Astrocyte of the spinal cord (primary cell): ENCODE data around the gene PSMB4.
"Not testable (repeated sequence)": the region's sequence is repeated elsewhere in the genome, so short reads cannot be mapped to it uniquely, and the experiment has no call there.

Experiments
- DNase-seq: peaks from one replicate; pipeline ENCODE4 v3.0.0; 2011; ENCODE audit warnings: low read depth, low spot score
- H3K4me3 ChIP-seq: 2 replicates; pipeline ENCODE4 v1.5.1; 2011; ENCODE audit warnings: low read depth, mild to moderate bottlenecking, low read length, moderate library complexity
- CTCF ChIP-seq: IDR thresholded peaks from 2 replicates; pipeline ENCODE4 v1.5.1; 2012; ENCODE audit warnings: low read depth, mild to moderate bottlenecking, low read length, inconsistent platforms
- in situ Hi-C: cut with HindIII; loops from 2 replicates; pipeline ENCODE4 v1.10.0; 2017; ENCODE audit warnings: low sequenced_read_pairs

The PSMB4 gene

GRCh38 chr1:151391079-151391563, 8.3 kb upstream of the PSMB4 start:
- TF ChIP-seq CTCF: no peak
- H3K4me3 ChIP-seq: no peak overlapping the region
- in situ Hi-C loops: no loop called here
- DNase-seq: no peak

- TF ChIP-seq CTCF: no peak
- H3K4me3 ChIP-seq: no peak overlapping the region
- DNase-seq: no peak
- in situ Hi-C loops: no loop called here
Measured at GRCh38 chr1:151393583-151393982, 5.8 kb upstream of the PSMB4 start.

GRCh38 chr1:151396265-151396664, 3.1 kb upstream of the PSMB4 start:
- H3K4me3 ChIP-seq, DNase-seq, in situ Hi-C loops: not testable (repeated sequence)

- in situ Hi-C loops: no loop called here
- H3K4me3 ChIP-seq: no peak overlapping the region
- no peak for TF ChIP-seq CTCF
- no peak for DNase-seq
Measured at GRCh38 chr1:151401125-151401788, 1.9 kb downstream of the PSMB4 start.

- in situ Hi-C loops: no loop called here
Measured at GRCh38 chr1:151401860-151402259, 2.5 kb downstream of the PSMB4 start.

GRCh38 chr1:151402764-151403163, 3.4 kb downstream of the PSMB4 start:
- TF ChIP-seq CTCF: no peak
- in situ Hi-C loops: no loop called here
- H3K4me3 ChIP-seq: no peak overlapping the region
- no peak for DNase-seq

More at GRCh38 chr1:151401860-151402259, 2.5 kb downstream of the PSMB4 start:
- DNase-seq: no peak
- H3K4me3 ChIP-seq: no peak overlapping the region
- TF ChIP-seq CTCF: no peak

GRCh38 chr1:151403612-151404011, 4.2 kb downstream of the PSMB4 start:
- in situ Hi-C loops: no loop called here
- H3K4me3 ChIP-seq: no peak overlapping the region
- no peak for TF ChIP-seq CTCF
- no peak for DNase-seq
